HFFc6 (cell line): ENCODE results near the gene TMEM219. TPM values are rescaled to one million over a fixed set of nuclear protein-coding genes. Genes with fewer than 3 reads are reported as not detected.

Source experiments
- DNase-seq: peaks from one replicate; pipeline ENCODE4 v3.0.0-alpha.2; 2018
- H3K27ac Mint-ChIP-seq: 2 replicates; pipeline ENCODE4 v1.8.0; 2020; ENCODE audit warnings: mild to moderate bottlenecking, mixed read lengths
- H3K27me3 Mint-ChIP-seq: 2 replicates; pipeline ENCODE4 v1.8.0; 2021; ENCODE audit warnings: mild to moderate bottlenecking, moderate library complexity, mixed read lengths; ENCODE audit not compliant: insufficient read depth
- H3K36me3 Mint-ChIP-seq: 2 replicates; pipeline ENCODE4 v1.8.0; 2021; ENCODE audit warnings: low read depth, mixed read lengths
- H3K4me1 Mint-ChIP-seq: 2 replicates; pipeline ENCODE4 v1.8.0; 2020; ENCODE audit warnings: low read depth, mixed read lengths
- H3K4me3 Mint-ChIP-seq: 2 replicates; pipeline ENCODE4 v1.8.0; 2020; ENCODE audit warnings: mild to moderate bottlenecking, moderate library complexity, mixed read lengths
- H3K9me3 Mint-ChIP-seq: 2 replicates; pipeline ENCODE4 v1.8.0; 2020; ENCODE audit warnings: mild to moderate bottlenecking, mixed read lengths
- total RNA-seq, 6 experiments: library from RNA; stranded (reverse); fragmentation: NEBNext Ultra II Directional; extraction: Animal tissue kit (Norgen Biotek cat#: 25700); gene quantifications; 2 replicates in 1 of 6; 3 replicates in 5 of 6; pipeline ENCODE4 v1.2.3, GENCODE V29; 2021
- TF ChIP-seq, protein P1 (sequence below): fragments of 200-600 bp; sonication (generic); IDR thresholded peaks from 2 replicates; pipeline ENCODE4 v1.5.0; 2021; ENCODE audit warnings: antibody characterized with exemption, mild to moderate bottlenecking

TMEM219 gene
- total RNA-seq, 6 experiments from 2014 or later, result 105 to 122 (median 110) TPM

DNA sequence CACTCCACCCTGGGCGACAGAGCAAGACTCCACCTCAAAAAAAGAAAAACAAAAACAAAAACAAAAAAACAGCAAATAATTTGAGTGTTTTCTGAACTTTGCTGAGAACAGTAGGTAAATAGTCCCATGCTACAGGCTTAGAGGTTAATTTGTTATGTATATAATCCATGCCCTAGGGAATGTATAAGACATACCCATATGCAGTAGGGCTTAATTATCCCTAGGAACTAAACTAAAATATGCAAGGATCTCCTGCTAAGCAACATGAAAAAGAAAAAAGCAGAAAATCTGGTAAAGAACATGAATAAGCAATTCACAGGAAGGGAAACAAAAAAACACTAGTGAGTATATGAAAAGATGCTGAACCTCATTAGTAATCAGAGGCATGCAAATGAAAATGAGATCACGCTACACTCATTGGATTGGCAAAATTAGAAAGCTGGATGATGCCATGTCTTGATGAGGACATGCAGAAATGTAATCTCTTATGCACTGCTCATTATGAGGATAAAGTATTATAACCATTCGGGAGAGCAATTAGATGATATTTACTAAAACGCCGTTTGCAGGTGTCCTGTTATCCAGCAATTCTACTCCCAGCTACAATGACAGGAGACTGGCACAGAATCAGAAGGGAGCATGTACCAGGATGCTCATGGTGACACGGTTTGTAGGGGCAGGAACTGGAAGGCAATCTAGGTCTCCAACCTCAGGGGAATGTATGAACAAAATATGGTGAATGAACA, 41.4 kb upstream of the TMEM219 start:
- Mint-ChIP-seq H3K4me1 (peaks cover 27% of the 10 kb centered on the region), H3K4me3 (no peak overlapping the region)

GRCh38 chr16:29921034-29921385, 40.9 kb upstream of the TMEM219 start:
- Mint-ChIP-seq H3K9me3 (no peaks in the 10 kb centered on the region), H3K36me3 (peaks cover 17% of the 10 kb centered on the region; the same call in 1 of the 2 replicates), H3K4me3 (no peak overlapping the region), H3K27ac (no peak overlapping the region), H3K27me3 (no peaks in the 10 kb centered on the region; the same call in 1 of the 2 replicates), H3K4me1 (peaks cover 27% of the 10 kb centered on the region)
- DNase-seq, result no peak
- TF ChIP-seq, protein P1, sequence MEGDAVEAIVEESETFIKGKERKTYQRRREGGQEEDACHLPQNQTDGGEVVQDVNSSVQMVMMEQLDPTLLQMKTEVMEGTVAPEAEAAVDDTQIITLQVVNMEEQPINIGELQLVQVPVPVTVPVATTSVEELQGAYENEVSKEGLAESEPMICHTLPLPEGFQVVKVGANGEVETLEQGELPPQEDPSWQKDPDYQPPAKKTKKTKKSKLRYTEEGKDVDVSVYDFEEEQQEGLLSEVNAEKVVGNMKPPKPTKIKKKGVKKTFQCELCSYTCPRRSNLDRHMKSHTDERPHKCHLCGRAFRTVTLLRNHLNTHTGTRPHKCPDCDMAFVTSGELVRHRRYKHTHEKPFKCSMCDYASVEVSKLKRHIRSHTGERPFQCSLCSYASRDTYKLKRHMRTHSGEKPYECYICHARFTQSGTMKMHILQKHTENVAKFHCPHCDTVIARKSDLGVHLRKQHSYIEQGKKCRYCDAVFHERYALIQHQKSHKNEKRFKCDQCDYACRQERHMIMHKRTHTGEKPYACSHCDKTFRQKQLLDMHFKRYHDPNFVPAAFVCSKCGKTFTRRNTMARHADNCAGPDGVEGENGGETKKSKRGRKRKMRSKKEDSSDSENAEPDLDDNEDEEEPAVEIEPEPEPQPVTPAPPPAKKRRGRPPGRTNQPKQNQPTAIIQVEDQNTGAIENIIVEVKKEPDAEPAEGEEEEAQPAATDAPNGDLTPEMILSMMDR, result no peak

More for the DNA sequence above, 41.4 kb upstream of the TMEM219 start:
- Mint-ChIP-seq H3K36me3 (peaks cover 21% of the 10 kb centered on the region; the same call in 1 of the 2 replicates), H3K27ac (no peak overlapping the region), H3K9me3 (no peaks in the 10 kb centered on the region), H3K27me3 (no peaks in the 10 kb centered on the region; the same call in 1 of the 2 replicates)
- TF ChIP-seq, protein P1, result no peak
- DNase-seq, result no peak

- H3K27ac Mint-ChIP-seq, result no peak overlapping the region
- no peak for DNase-seq
- H3K27me3 Mint-ChIP-seq, result peaks cover 3% of the 10 kb centered on the region; the same call in 1 of the 2 replicates
- peaks cover 39% of the 10 kb centered on the region for H3K4me1 Mint-ChIP-seq
- H3K9me3 Mint-ChIP-seq, result no peaks in the 10 kb centered on the region
- H3K4me3 Mint-ChIP-seq, result no peak overlapping the region
- H3K36me3 Mint-ChIP-seq, result peaks cover 17% of the 10 kb centered on the region; the same call in 1 of the 2 replicates
- TF ChIP-seq, protein P1, result no peak
Measured at GRCh38 chr16:29922326-29922725, 39.6 kb upstream of the TMEM219 start.

- Mint-ChIP-seq H3K36me3 (peaks cover 17% of the 10 kb centered on the region; the same call in 1 of the 2 replicates), H3K27ac (no peak overlapping the region), H3K4me1 (peaks cover 47% of the 10 kb centered on the region), H3K9me3 (no peaks in the 10 kb centered on the region), H3K27me3 (peaks cover 3% of the 10 kb centered on the region; the same call in 1 of the 2 replicates), H3K4me3 (no peak overlapping the region)
- DNase-seq, result no peak
- TF ChIP-seq, protein P1, result no peak
Measured at GRCh38 chr16:29922986-29923501, 38.8 kb upstream of the TMEM219 start.

DNA sequence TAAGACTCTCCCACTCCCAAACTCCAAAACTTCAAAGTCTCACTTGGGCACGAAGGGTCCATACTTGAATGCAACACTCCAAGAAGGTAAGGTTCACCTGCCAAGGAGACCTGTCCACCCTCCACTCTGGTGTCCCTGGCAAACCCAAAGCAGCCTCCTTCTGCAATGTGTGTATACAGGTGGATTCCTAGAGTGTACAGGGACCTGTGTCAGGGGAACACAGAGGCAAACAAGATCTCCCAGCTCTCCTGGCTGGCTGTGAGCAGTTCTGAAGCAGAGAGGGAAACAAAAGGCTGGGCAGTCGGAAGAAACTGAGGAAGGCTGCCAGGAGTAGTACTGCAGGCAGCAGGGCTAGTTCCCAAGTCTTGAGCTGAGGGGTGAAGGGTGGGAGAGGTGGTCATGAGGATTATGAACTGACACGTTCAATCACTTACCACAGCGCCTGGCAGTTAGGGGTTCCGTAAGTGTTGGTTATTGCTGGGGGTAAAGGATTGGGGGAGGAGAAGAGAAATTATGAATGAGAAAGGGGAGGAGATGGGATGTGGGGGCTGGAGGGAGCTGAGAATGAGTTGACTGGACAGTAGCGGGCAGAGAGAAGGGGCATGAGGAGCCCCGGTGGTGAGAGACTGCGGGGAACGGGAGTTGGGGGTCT, 36.6 kb upstream of the TMEM219 start:
- Mint-ChIP-seq H3K36me3 (peaks cover 17% of the 10 kb centered on the region; the same call in 1 of the 2 replicates), H3K4me3 (peak overlapping the region; percentile 93), H3K27me3 (peaks cover 3% of the 10 kb centered on the region; the same call in 1 of the 2 replicates), H3K27ac (peak overlapping the region; percentile 32; the same call in 1 of the 2 replicates), H3K9me3 (no peaks in the 10 kb centered on the region), H3K4me1 (peaks cover 47% of the 10 kb centered on the region)
- DNase-seq, result no peak
- TF ChIP-seq, protein P1, result no peak
